ENCODE measurements around the gene FREM1.

GRCh38 chr9:14907360-14907685 lies 2.9 kb downstream of the FREM1 start:
- no peak for TF ChIP-seq ZNF34 (CRISPR knock-in tag; IDR thresholded peaks at IDR 0.05; ENCODE audit: borderline replicate concordance)
- TF ChIP-seq ZNF773 (CRISPR knock-in tag; IDR thresholded peaks at IDR 0.05; ENCODE audit: borderline replicate concordance) = no peak
- TF ChIP-seq HMGA1 (CRISPR knock-in tag; conservative IDR thresholded peaks at IDR 0.05) = no peak
- TF ChIP-seq TARDBP (CRISPR knock-in tag; IDR thresholded peaks at IDR 0.05) = no peak
- TF ChIP-seq, protein P1, sequence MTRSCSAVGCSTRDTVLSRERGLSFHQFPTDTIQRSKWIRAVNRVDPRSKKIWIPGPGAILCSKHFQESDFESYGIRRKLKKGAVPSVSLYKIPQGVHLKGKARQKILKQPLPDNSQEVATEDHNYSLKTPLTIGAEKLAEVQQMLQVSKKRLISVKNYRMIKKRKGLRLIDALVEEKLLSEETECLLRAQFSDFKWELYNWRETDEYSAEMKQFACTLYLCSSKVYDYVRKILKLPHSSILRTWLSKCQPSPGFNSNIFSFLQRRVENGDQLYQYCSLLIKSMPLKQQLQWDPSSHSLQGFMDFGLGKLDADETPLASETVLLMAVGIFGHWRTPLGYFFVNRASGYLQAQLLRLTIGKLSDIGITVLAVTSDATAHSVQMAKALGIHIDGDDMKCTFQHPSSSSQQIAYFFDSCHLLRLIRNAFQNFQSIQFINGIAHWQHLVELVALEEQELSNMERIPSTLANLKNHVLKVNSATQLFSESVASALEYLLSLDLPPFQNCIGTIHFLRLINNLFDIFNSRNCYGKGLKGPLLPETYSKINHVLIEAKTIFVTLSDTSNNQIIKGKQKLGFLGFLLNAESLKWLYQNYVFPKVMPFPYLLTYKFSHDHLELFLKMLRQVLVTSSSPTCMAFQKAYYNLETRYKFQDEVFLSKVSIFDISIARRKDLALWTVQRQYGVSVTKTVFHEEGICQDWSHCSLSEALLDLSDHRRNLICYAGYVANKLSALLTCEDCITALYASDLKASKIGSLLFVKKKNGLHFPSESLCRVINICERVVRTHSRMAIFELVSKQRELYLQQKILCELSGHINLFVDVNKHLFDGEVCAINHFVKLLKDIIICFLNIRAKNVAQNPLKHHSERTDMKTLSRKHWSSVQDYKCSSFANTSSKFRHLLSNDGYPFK (CRISPR knock-in tag; IDR thresholded peaks at IDR 0.05; ENCODE audit: borderline replicate concordance) = no peak
- TF ChIP-seq CCAR2 (optimal IDR thresholded peaks at IDR 0.05; ENCODE audit: low read depth, low read length) = no peak
- no peak for TF ChIP-seq PHF5A (CRISPR knock-in tag; IDR thresholded peaks at IDR 0.05; ENCODE audit: low read depth, unreplicated experiment)
- TF ChIP-seq ZFP91 (CRISPR knock-in tag; IDR thresholded peaks at IDR 0.05; ENCODE audit: borderline replicate concordance) = no peak
- TF ChIP-seq HMG20A (CRISPR knock-in tag; IDR thresholded peaks at IDR 0.05; ENCODE audit: borderline replicate concordance) = no peak
- no peak for TF ChIP-seq FOXJ3 (CRISPR knock-in tag; IDR thresholded peaks at IDR 0.05; ENCODE audit: borderline replicate concordance)
- no peak for TF ChIP-seq RARG (CRISPR knock-in tag; IDR thresholded peaks at IDR 0.05; ENCODE audit: low read depth)
